ENCODE results near the gene POLR2E. TPM values are rescaled to one million over a fixed set of nuclear protein-coding genes. Genes with fewer than 3 reads are reported as not detected.

The POLR2E gene
- total and polyA plus RNA-seq, 2 of the 13 experiments (the other 11 are each of a cell fraction or from before 2014, with no cell fraction given) = 140 to 272 TPM

- TF ChIP-seq PRDM10 (CRISPR knock-in tag; IDR thresholded peaks at IDR 0.05; ENCODE audit: low read depth) (peak; percentile 82), ZSCAN20 (CRISPR knock-in tag; IDR thresholded peaks at IDR 0.05; ENCODE audit: borderline replicate concordance) (no peak), ZBTB14 (CRISPR knock-in tag; IDR thresholded peaks at IDR 0.05) (peak; percentile 53; the same call in 1 of the 2 replicates), KLF15 (CRISPR knock-in tag; IDR thresholded peaks at IDR 0.05; ENCODE audit: borderline replicate concordance) (no peak), ELF4 (CRISPR knock-in tag; IDR thresholded peaks at IDR 0.05; ENCODE audit: borderline replicate concordance) (peak; percentile 72; the same call in 1 of the 2 replicates), ZNF484 (CRISPR knock-in tag; IDR thresholded peaks at IDR 0.05; ENCODE audit: borderline replicate concordance, low read depth) (no peak), SOX13 (IDR thresholded peaks at IDR 0.05) (no peak), SOX13 (CRISPR knock-in tag; conservative IDR thresholded peaks at IDR 0.05 in 1 of 2, IDR thresholded peaks at IDR 0.05 in 1 of 2) (peak in 1 of 2 experiments; percentile 38; a peak in 1 of 4 replicates), ZNF143 (CRISPR knock-in tag; IDR thresholded peaks at IDR 0.05) (peak; percentile 99), CCDC6 (CRISPR knock-in tag; IDR thresholded peaks at IDR 0.05) (no peak; the same call in 1 of the 2 replicates), ZNF333 (CRISPR knock-in tag; IDR thresholded peaks at IDR 0.05; ENCODE audit: borderline replicate concordance) (no peak), CENPT (CRISPR knock-in tag; IDR thresholded peaks at IDR 0.05; ENCODE audit: low read depth) (no peak), HMGXB4 (CRISPR knock-in tag; IDR thresholded peaks at IDR 0.05; ENCODE audit: borderline replicate concordance in 1 of 2, low read depth in 1 of 2) (peak; percentile 59 to 72; a peak in 3 of 4 replicates), FOXM1 (CRISPR knock-in tag; IDR thresholded peaks at IDR 0.05) (no peak), MAF1 (CRISPR knock-in tag; IDR thresholded peaks at IDR 0.05; ENCODE audit: borderline replicate concordance) (peak; percentile 84; the same call in 1 of the 2 replicates)
Measured at GRCh38 chr19:1094978-1095701, at the start of gene POLR2E (continued).
